Upper lobe of left lung (tissue), 6 donors: Measurements from ENCODE around the gene NANS. TPM values are rescaled to one million over a fixed set of nuclear protein-coding genes. Genes with fewer than 3 reads are reported as not detected.
A peak's percentile ranks its signal among the peaks of the same experiment; 100 is the strongest.

Experiments used
- ATAC-seq, 2 donors: fragments of 200-7000 bp; cut with Tn5 transposase; one replicate each; pipeline ENCODE4 v1.9.1; 2022; ENCODE audit warnings: mild to moderate bottlenecking in 2 of 2, moderate library complexity in 2 of 2; ENCODE audit not compliant: low FRiP score in 2 of 2
- DNase-seq, 2 donors: peaks; one replicate each; pipeline ENCODE4 v3.0.0-alpha.2; 2019 to 2020
- H3K27ac ChIP-seq, 4 donors: fragments of 200-600 bp; sonication (generic); one replicate each; pipeline ENCODE4 v1.5.1; 2016 to 2019
- H3K27me3 ChIP-seq, 4 donors: fragments of 200-600 bp; sonication (generic); one replicate each; pipeline ENCODE4 v1.5.1; 2017 to 2019
- H3K36me3 ChIP-seq, 4 donors: fragments of 200-600 bp; sonication (generic); one replicate each; pipeline ENCODE4 v1.5.1; 2016 to 2019
- H3K4me1 ChIP-seq, 4 donors: fragments of 200-600 bp; sonication (generic); one replicate each; pipeline ENCODE4 v1.5.1; 2018 to 2019
- H3K4me3 ChIP-seq, 4 donors: fragments of 200-600 bp; sonication (generic); one replicate each; pipeline ENCODE4 v1.5.1; 2017 to 2019; ENCODE audit warnings: mild to moderate bottlenecking in 2 of 4, moderate library complexity in 1 of 4
- H3K9me3 ChIP-seq, 4 donors: fragments of 200-600 bp; sonication (generic); one replicate each; pipeline ENCODE4 v1.5.1; 2018 to 2019
- CTCF ChIP-seq, 6 experiments: fragments of 450-650 bp in 4 of 6; fragments of 200-600 bp in 2 of 6; sonication (generic) in 2 of 6; IDR thresholded peaks; one replicate each; pipeline ENCODE4 v1.5.1; 2016 to 2019; ENCODE audit warnings: antibody characterized with exemption in 6 of 6
- EP300 ChIP-seq, 4 donors: sonication (generic); formaldehyde crosslinking; IDR thresholded peaks; one replicate each; pipeline ENCODE4 v1.5.1; 2017; ENCODE audit warnings: antibody characterized with exemption in 4 of 4, control low read depth in 2 of 4
- POLR2A ChIP-seq, 4 donors: fragments of 450-650 bp; IDR thresholded peaks; one replicate each; pipeline ENCODE4 v1.5.1; 2016 to 2017; ENCODE audit warnings: antibody characterized with exemption in 4 of 4, mild to moderate bottlenecking in 2 of 4
- POLR2AphosphoS5 ChIP-seq, 2 donors: sonication (generic); formaldehyde crosslinking; IDR thresholded peaks; one replicate each; pipeline ENCODE4 v1.5.1; 2017; ENCODE audit warnings: antibody characterized with exemption in 2 of 2
- WGBS, 2 donors: methylation state at CpG; one replicate each; pipeline ENCODE4 v1.1.5; 2017 to 2018; 5-methylcytosine and 5-hydroxymethylcytosine counted together
- total RNA-seq, 6 donors: library from RNA; depleted of rRNA in 4 of 6; stranded (reverse); fragments of >200 nt in 4 of 6; gene quantifications; one replicate each; pipeline versions ENCODE4 v1.1.0 to v1.2.1, GENCODE V29; 2016 to 2021
- donor health status: DM: no; HTN: no; CAD: no; lungs with moderate emphysema.
- donor health status: DM: no; HTN: yes; CAD: no; lungs with severe emphysema.

NANS gene
- total RNA-seq, 6 donors from 2014 or later: 41.4 to 75.5 (median 60.7) TPM

- ATAC-seq: peak in 1 of 2 donors; percentile 51
- TF ChIP-seq EP300 (IDR thresholded peaks at IDR 0.05) (no peak), POLR2A (IDR thresholded peaks at IDR 0.05) (no peak), CTCF (IDR thresholded peaks at IDR 0.05) (no peak), POLR2AphosphoS5 (IDR thresholded peaks at IDR 0.05) (no peak)
Observed at GRCh38 chr9:98022447-98022846, 34.1 kb upstream of the NANS start.

GRCh38 chr9:98024702-98025101, 31.8 kb upstream of the NANS start:
- WGBS, 2 donors: 100% methylated on average over 1 of the region's 1 CpG
- Histone ChIP-seq H3K27me3 (no peaks in the 10 kb centered on the region), H3K27ac (no peak overlapping the region), H3K36me3 (peaks cover 0 to 16% (median 9%) of the 10 kb centered on the region in 4 donors), H3K9me3 (no peaks in the 10 kb centered on the region), H3K4me1 (peaks cover 0 to 5% (median 0%) of the 10 kb centered on the region in 4 donors), H3K4me3 (no peak overlapping the region)
- no peak for ATAC-seq
- no peak for DNase-seq
- TF ChIP-seq CTCF (IDR thresholded peaks at IDR 0.05): no peak

More at GRCh38 chr9:98022447-98022846, 34.1 kb upstream of the NANS start:
- Histone ChIP-seq H3K27me3 (no peaks in the 10 kb centered on the region), H3K4me1 (peaks cover 0 to 5% (median 0%) of the 10 kb centered on the region in 4 donors), H3K4me3 (no peak overlapping the region), H3K36me3 (peaks cover 5 to 39% (median 30%) of the 10 kb centered on the region in 4 donors), H3K27ac (no peak overlapping the region), H3K9me3 (no peaks in the 10 kb centered on the region)
- WGBS, 2 donors: 87 to 90% methylated on average over 8 of the region's 8 CpGs
- no peak for DNase-seq

GRCh38 chr9:98031169-98031568, 25.4 kb upstream of the NANS start:
- ATAC-seq: no peak
- H3K27me3 ChIP-seq: no peaks in the 10 kb centered on the region
- TF ChIP-seq POLR2AphosphoS5 (IDR thresholded peaks at IDR 0.05) (no peak), CTCF (IDR thresholded peaks at IDR 0.05) (no peak), POLR2A (IDR thresholded peaks at IDR 0.05) (no peak), EP300 (IDR thresholded peaks at IDR 0.05) (no peak)
- H3K27ac ChIP-seq: no peak overlapping the region
- H3K4me3 ChIP-seq: no peak overlapping the region
- peaks cover 0 to 8% (median 6%) of the 10 kb centered on the region in 4 donors for H3K4me1 ChIP-seq
- H3K36me3 ChIP-seq: no peaks in the 10 kb centered on the region
- H3K9me3 ChIP-seq: no peaks in the 10 kb centered on the region
- DNase-seq: no peak

GRCh38 chr9:98031935-98032334, 24.6 kb upstream of the NANS start:
- H3K4me3 ChIP-seq: no peak overlapping the region
- DNase-seq: no peak
- H3K27ac ChIP-seq: no peak overlapping the region
- H3K4me1 ChIP-seq: peaks cover under 1 to 8% (median 7%) of the 10 kb centered on the region in 4 donors
- no peak for TF ChIP-seq CTCF (IDR thresholded peaks at IDR 0.05)
- TF ChIP-seq EP300 (IDR thresholded peaks at IDR 0.05): no peak
- no peak for TF ChIP-seq POLR2AphosphoS5 (IDR thresholded peaks at IDR 0.05)
- no peak for TF ChIP-seq POLR2A (IDR thresholded peaks at IDR 0.05)
- H3K27me3 ChIP-seq: no peaks in the 10 kb centered on the region
- WGBS, 2 donors: 53 to 100% methylated on average over 1 of the region's 1 CpG
- no peaks in the 10 kb centered on the region for H3K36me3 ChIP-seq
- no peaks in the 10 kb centered on the region for H3K9me3 ChIP-seq
- no peak for ATAC-seq
